ENCODE results near the gene RTN3. TPM values are rescaled to one million over a fixed set of nuclear protein-coding genes. Genes with fewer than 3 reads are reported as not detected.
"Not testable (repeated sequence)": the region's sequence is repeated elsewhere in the genome, so short reads cannot be mapped to it uniquely, and the experiment has no call there.

Gene RTN3
- total RNA-seq, 8 experiments from 2014 or later, result 71.9 to 296 (median 224) TPM

- ATAC-seq (replicated peaks in 6 of 8), result peak; percentile 23 to 52 (median 36)
- H3K27ac ChIP-seq, result peak overlapping the region; percentile 96 to 98
- H3K4me3 ChIP-seq, result peak overlapping the region; percentile 77 to 99 (median 95)
- peaks cover 32 to 37% of the 10 kb centered on the region in 2 donors for H3K4me1 ChIP-seq (replicated peaks in 1 of 2)
- WGBS, 10 experiments, result no CpG with 5 or more reads among the region's 82 CpGs
- in situ Hi-C loops (cut with MboI; ENCODE audit: low pct_unique_long_range_greater_than_20kb in 2 of 9, low sequenced_read_pairs in 9 of 9, unreplicated experiment in 9 of 9), result no loop called here
These were observed 87.9 kb downstream of the RTN3 start for GRCh38 chr11:63769042-63769713.

DNA sequence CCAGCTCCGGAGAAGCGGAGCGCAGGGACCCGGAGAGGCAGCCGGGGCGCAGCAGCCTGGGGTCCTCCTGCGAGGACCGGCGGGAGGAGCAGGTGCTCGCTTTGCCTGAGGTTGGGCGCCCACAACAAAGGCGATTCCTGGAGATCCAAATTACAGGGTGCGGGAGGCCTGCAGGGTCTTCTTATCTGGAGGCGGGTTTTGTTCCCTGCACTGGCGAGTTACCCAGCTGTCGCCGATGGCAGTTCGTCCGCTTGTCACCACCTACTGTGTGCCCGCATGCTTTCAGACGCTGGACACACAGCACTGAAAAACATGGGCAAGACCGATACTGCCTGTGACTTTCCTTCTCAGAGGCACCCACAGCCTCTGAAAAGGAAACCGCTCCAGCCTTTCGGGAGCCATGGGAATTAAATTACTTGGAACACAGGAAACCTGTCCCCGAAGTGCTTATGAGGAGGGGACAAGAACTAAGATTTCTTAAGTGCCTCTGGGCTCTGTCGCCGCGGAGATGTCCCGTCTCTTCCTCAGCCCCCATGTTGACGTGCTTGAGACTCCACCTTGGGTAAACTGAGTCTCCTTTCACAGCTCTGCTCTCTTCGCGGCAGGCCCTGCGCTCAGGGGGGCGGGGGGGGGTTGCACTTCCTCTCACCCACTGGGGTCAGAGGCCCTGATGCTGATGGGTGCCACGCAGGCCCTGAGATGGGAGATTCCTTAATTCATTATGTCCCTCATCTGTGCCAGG is 88.6 kb downstream of the RTN3 start:
- peaks cover 25 to 29% of the 10 kb centered on the region in 2 donors for H3K4me1 ChIP-seq (replicated peaks in 1 of 2)
- in situ Hi-C loops (cut with MboI; ENCODE audit: low pct_unique_long_range_greater_than_20kb in 2 of 9, low sequenced_read_pairs in 9 of 9, unreplicated experiment in 9 of 9), result no loop called here
- H3K27ac ChIP-seq, result peak overlapping the region; percentile 96 to 98
- peak in 4 of 8 experiments; percentile 1 to 7 (median 6) for ATAC-seq (replicated peaks in 6 of 8)
- WGBS, 10 experiments, result 0 to 80% (median 34%) methylated on average over 1 to 7 of the region's 35 CpGs; no CpG with 5 or more reads in 3 of the 10 experiments
- H3K4me3 ChIP-seq, result peak overlapping the region; percentile 77 to 99 (median 95)

DNA sequence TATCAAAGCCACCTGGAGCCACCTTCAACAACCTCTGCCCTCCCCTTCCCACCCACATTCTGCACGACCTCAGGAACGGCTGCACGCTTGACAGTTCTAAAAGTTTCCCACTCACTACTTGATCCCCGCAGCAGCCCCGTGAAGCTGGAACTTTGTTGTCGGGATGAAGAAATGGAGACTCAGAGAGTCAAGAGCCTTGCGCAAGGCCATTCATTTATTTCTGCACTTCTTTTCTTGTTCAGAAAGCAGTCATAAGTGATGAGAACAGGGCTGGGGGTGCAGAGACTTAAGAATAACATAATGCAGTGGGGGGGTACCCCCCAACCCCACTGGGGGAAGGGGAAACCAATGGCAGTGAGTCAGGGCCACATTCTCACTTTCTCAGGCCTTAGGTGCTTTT is 89.5 kb downstream of the RTN3 start:
- Histone ChIP-seq H3K4me1 (replicated peaks in 1 of 2) (peaks cover 18 to 21% of the 10 kb centered on the region in 2 donors), H3K27ac (no peak overlapping the region), H3K4me3 (no peak overlapping the region)
- no peak for ATAC-seq (replicated peaks in 6 of 8)
- WGBS, 10 experiments, result 40 to 100% (median 92%) methylated on average over 1 to 5 of the region's 7 CpGs; no CpG with 5 or more reads in 1 of the 10 experiments
- in situ Hi-C loops (cut with MboI; ENCODE audit: low pct_unique_long_range_greater_than_20kb in 2 of 9, low sequenced_read_pairs in 9 of 9, unreplicated experiment in 9 of 9), result no loop called here

DNA sequence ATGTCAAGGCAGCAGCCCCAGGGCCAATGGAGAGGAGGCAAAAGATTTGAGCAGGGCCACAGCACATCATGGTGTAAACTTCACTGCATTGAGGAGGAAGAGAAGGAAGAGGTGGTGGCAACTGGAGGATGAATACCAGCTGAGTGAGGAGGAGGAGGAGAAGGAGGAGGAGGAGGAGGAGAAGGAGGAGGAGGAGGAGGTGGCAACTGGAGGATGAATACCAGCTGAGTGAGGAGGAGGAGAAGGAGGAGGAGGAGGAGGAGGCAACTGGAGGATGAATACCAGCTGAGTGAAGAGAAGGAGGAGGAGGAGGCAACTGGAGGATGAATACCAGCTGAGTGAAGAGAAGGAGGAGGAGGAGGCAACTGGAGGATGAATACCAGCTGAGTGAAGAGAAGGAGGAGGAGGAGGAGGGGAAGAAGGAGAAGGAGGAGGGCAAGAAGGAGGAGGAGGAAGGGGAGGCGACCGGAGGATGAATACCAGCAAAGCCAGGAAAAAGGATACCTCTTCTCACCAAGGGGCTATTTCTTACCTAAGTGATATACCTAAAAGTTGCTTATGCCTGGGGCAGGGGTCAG is 90.5 kb downstream of the RTN3 start:
- H3K4me3 ChIP-seq; in situ Hi-C loops (cut with MboI; ENCODE audit: low pct_unique_long_range_greater_than_20kb in 2 of 9, low sequenced_read_pairs in 9 of 9, unreplicated experiment in 9 of 9); H3K27ac ChIP-seq; ATAC-seq (replicated peaks in 6 of 8): not testable (repeated sequence)
- WGBS, 10 experiments, result 93 to 100% methylated on average over 1 to 2 of the region's 2 CpGs; no CpG with 5 or more reads in 8 of the 10 experiments
- peaks cover 8 to 10% of the 10 kb centered on the region in 2 donors for H3K4me1 ChIP-seq (replicated peaks in 1 of 2)

- peak in 1 of 8 experiments; percentile 77 for ATAC-seq (replicated peaks in 6 of 8)
- H3K27ac ChIP-seq, result no peak overlapping the region
- H3K4me1 ChIP-seq (replicated peaks in 1 of 2), result peaks cover under 1% of the 10 kb centered on the region in 2 donors
- no peak overlapping the region for H3K4me3 ChIP-seq
- in situ Hi-C loops (cut with MboI; ENCODE audit: low pct_unique_long_range_greater_than_20kb in 2 of 9, low sequenced_read_pairs in 9 of 9, unreplicated experiment in 9 of 9), result no loop called here
- WGBS, 10 experiments, result 20 to 100% (median 95%) methylated on average over 1 to 3 of the region's 3 CpGs; no CpG with 5 or more reads in 6 of the 10 experiments
These were observed 93.9 kb downstream of the RTN3 start for GRCh38 chr11:63775191-63775590.

- H3K4me3 ChIP-seq, result no peak overlapping the region
- in situ Hi-C loops (cut with MboI; ENCODE audit: low pct_unique_long_range_greater_than_20kb in 2 of 9, low sequenced_read_pairs in 9 of 9, unreplicated experiment in 9 of 9), result no loop called here
- WGBS, 10 experiments, result 40 to 100% (median 83%) methylated on average over 1 to 2 of the region's 2 CpGs; no CpG with 5 or more reads in 1 of the 10 experiments
- H3K27ac ChIP-seq, result no peak overlapping the region
- H3K4me1 ChIP-seq (replicated peaks in 1 of 2), result no peaks in the 10 kb centered on the region
- peak in 1 of 8 experiments; percentile 53 for ATAC-seq (replicated peaks in 6 of 8)
These were observed 97.7 kb downstream of the RTN3 start for GRCh38 chr11:63779039-63779438.

DNA sequence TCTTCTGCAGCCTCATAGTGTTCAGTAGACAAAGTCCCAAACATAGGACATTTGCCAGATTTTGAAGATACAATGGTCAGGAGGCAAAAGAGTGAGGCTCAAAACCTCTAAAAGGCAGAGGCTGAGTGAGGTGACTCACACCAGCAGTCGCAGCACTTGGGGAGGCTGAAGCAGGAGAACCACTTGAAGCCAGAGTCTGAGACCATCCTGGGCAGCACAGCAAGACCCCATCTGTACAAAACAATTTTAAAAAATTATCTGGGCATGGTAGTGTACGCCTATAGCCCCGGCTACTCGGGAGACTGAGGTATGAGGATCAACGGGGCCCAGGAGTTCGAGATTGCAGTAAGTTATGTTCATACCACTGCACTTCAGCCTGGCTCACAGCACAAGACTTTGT is 101.4 kb downstream of the RTN3 start:
- H3K4me1 ChIP-seq (replicated peaks in 1 of 2), result no peaks in the 10 kb centered on the region
- H3K4me3 ChIP-seq, result no peak overlapping the region
- in situ Hi-C loops (cut with MboI; ENCODE audit: low pct_unique_long_range_greater_than_20kb in 2 of 9, low sequenced_read_pairs in 9 of 9, unreplicated experiment in 9 of 9), result no loop called here
- 87 to 100% (median 100%) methylated on average over 1 to 5 of the region's 6 CpGs; no CpG with 5 or more reads in 4 of the 10 experiments for WGBS, 10 experiments
- no peak overlapping the region for H3K27ac ChIP-seq
- ATAC-seq (replicated peaks in 6 of 8), result no peak

DNA sequence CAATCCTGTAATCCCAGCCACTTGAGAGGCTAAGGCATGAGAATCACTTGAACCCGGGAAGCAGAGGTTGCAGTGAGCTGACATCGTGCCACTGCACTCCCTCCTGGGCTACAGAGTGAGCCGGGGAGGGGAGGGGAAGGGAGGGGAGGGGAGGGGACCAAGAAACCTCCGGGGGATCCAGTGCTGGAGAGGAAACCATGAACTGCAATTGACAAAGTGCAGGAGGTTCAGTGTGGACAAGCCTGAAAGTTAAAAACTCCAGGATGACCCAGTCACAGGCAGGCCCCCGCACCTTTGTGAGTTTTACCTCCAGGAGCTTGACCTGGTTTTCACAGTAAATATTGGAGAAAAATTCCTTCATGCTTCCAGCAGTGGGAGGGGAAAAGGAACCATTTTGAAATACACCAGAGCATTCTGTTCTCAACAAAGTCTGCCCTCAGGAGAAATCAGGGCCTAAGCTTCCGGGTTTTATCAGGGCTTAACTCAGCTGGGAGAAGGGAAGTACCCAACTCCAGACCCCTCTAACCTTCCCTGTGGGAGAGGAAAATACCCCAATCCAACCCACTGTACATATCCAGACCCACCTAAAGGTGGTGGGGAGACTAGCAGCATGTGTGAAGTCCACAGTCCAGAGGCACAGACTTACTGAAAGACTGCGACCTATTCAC is 102.8 kb downstream of the RTN3 start:
- in situ Hi-C loops (cut with MboI; ENCODE audit: low pct_unique_long_range_greater_than_20kb in 2 of 9, low sequenced_read_pairs in 9 of 9, unreplicated experiment in 9 of 9), result no loop called here
- Histone ChIP-seq H3K4me1 (replicated peaks in 1 of 2) (no peaks in the 10 kb centered on the region), H3K27ac (no peak overlapping the region), H3K4me3 (no peak overlapping the region)
- WGBS, 10 experiments, result 68 to 100% (median 80%) methylated on average over 1 to 2 of the region's 7 CpGs; no CpG with 5 or more reads in 5 of the 10 experiments
- peak in 1 of 8 experiments; percentile 19 for ATAC-seq (replicated peaks in 6 of 8)

- WGBS, 10 experiments, result 0 to 100% (median 69%) methylated on average over 1 of the region's 1 CpG; no CpG with 5 or more reads in 1 of the 10 experiments
- in situ Hi-C loops (cut with MboI; ENCODE audit: low pct_unique_long_range_greater_than_20kb in 2 of 9, low sequenced_read_pairs in 9 of 9, unreplicated experiment in 9 of 9), result no loop called here
- Histone ChIP-seq H3K27ac (no peak overlapping the region), H3K4me3 (no peak overlapping the region), H3K4me1 (replicated peaks in 1 of 2) (no peaks in the 10 kb centered on the region)
- ATAC-seq (replicated peaks in 6 of 8), result no peak
These were observed 104.5 kb downstream of the RTN3 start for GRCh38 chr11:63785823-63786222.

GRCh38 chr11:63791495-63792167 is 110.3 kb downstream of the RTN3 start:
- WGBS, 10 experiments, result 72 to 100% (median 93%) methylated on average over 4 to 6 of the region's 6 CpGs
- in situ Hi-C loops (cut with MboI; ENCODE audit: low pct_unique_long_range_greater_than_20kb in 2 of 9, low sequenced_read_pairs in 9 of 9, unreplicated experiment in 9 of 9), result no loop called here

GRCh38 chr11:63793161-63793560 is 111.9 kb downstream of the RTN3 start:
- ATAC-seq (replicated peaks in 6 of 8), result no peak
- Histone ChIP-seq H3K4me1 (replicated peaks in 1 of 2) (no peaks in the 10 kb centered on the region), H3K27ac (no peak overlapping the region), H3K4me3 (no peak overlapping the region)
- in situ Hi-C loops (cut with MboI; ENCODE audit: low pct_unique_long_range_greater_than_20kb in 2 of 9, low sequenced_read_pairs in 9 of 9, unreplicated experiment in 9 of 9), result no loop called here

More at GRCh38 chr11:63791495-63792167, 110.3 kb downstream of the RTN3 start:
- Histone ChIP-seq H3K4me1 (replicated peaks in 1 of 2) (no peaks in the 10 kb centered on the region), H3K27ac (peak overlapping the region in 1 of 2 donors; percentile 33), H3K4me3 (no peak overlapping the region)
- no peak for ATAC-seq (replicated peaks in 6 of 8)

DNA sequence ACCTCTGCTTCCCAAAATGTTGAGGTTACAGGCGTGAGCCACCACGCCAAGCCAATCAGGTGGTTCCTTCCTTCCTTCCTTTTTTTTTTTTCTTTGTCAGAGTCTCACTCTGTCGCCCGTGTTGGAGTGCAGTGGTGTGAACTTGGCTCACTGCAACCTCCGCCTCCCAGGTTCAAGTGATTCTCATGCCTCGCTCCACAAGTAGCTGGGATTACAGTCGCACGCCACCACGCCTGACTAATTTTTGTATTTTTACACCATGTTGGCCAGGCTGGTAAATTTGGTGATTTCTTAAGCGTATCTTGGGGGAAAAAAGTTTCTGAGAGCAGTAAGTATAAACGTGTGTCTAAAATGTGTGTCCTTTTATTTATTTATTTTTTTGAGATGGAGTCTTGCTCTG is 113.8 kb downstream of the RTN3 start:
- H3K27ac ChIP-seq, result no peak overlapping the region
- no peak overlapping the region for H3K4me3 ChIP-seq
- in situ Hi-C loops (cut with MboI; ENCODE audit: low pct_unique_long_range_greater_than_20kb in 2 of 9, low sequenced_read_pairs in 9 of 9, unreplicated experiment in 9 of 9), result no loop called here
- ATAC-seq (replicated peaks in 6 of 8), result no peak
- WGBS, 10 experiments, result 83 to 100% (median 92%) methylated on average over 2 to 10 of the region's 11 CpGs; no CpG with 5 or more reads in 2 of the 10 experiments
- H3K4me1 ChIP-seq (replicated peaks in 1 of 2), result no peaks in the 10 kb centered on the region

Measured in motor neuron (in vitro differentiated cells).